KMS-11 (cell line): ENCODE data around the gene ELMO1.

Experiments
- H2AFZ ChIP-seq: fragments of 200-600 bp; sonication (generic); 2 replicates; pipeline ENCODE4 v1.6.1; 2016; ENCODE audit warnings: antibody characterized with exemption, mixed run types, low read depth
- H3K27ac ChIP-seq: fragments of 200-600 bp; sonication (generic); 2 replicates; pipeline ENCODE4 v1.6.1; 2016; ENCODE audit warnings: mild to moderate bottlenecking, mixed run types
- H3K27me3 ChIP-seq: fragments of 200-600 bp; sonication (generic); 2 replicates; pipeline ENCODE4 v1.6.1; 2017; ENCODE audit warnings: mild to moderate bottlenecking, low read depth, mixed run types, moderate library complexity; ENCODE audit not compliant: insufficient read depth
- H3K36me3 ChIP-seq: fragments of 200-600 bp; sonication (generic); 2 replicates; pipeline ENCODE4 v1.6.1; 2017; ENCODE audit warnings: mild to moderate bottlenecking, mixed run types; ENCODE audit not compliant: insufficient read depth
- H3K4me1 ChIP-seq: fragments of 200-600 bp; sonication (generic); 2 replicates; pipeline ENCODE4 v1.6.1; 2016; ENCODE audit warnings: mild to moderate bottlenecking, low read depth, mixed run types; ENCODE audit not compliant: poor library complexity, severe bottlenecking
- H3K4me2 ChIP-seq: fragments of 200-600 bp; sonication (generic); 2 replicates; pipeline ENCODE4 v1.7.0; 2016; ENCODE audit warnings: mild to moderate bottlenecking, mixed run types
- H3K4me3 ChIP-seq: fragments of 200-600 bp; sonication (generic); IDR thresholded peaks from 2 replicates; pipeline ENCODE4 v1.6.1; 2017; ENCODE audit warnings: low read depth, low read length, mixed read lengths; ENCODE audit not compliant: insufficient read depth
- H3K79me2 ChIP-seq: fragments of 200-600 bp; sonication (generic); 2 replicates; pipeline ENCODE4 v1.6.1; 2016; ENCODE audit warnings: low read depth, mixed run types; ENCODE audit not compliant: insufficient read depth
- H3K9ac ChIP-seq: fragments of 200-600 bp; sonication (generic); 2 replicates; pipeline ENCODE4 v1.6.1; 2016; ENCODE audit warnings: mild to moderate bottlenecking, mixed run types
- H4K20me1 ChIP-seq: fragments of 200-600 bp; sonication (generic); 2 replicates; pipeline ENCODE4 v1.6.1; 2016; ENCODE audit warnings: mild to moderate bottlenecking, mixed run types; ENCODE audit not compliant: insufficient read depth
- CTCF ChIP-seq: fragments of 200-600 bp; sonication (generic); conservative IDR thresholded peaks from 2 replicates; pipeline ENCODE4 v1.6.1; 2017; ENCODE audit warnings: low read depth, mild to moderate bottlenecking, antibody characterized with exemption, low read length, moderate library complexity, mixed read lengths

The ELMO1 gene

GRCh38 chr7:37150856-37151255, 297.8 kb downstream of the ELMO1 start:
- no peak overlapping the region for H3K9ac ChIP-seq
- no peak overlapping the region for H2AFZ ChIP-seq
- H3K27me3 ChIP-seq = no peaks in the 10 kb centered on the region
- no peaks in the 10 kb centered on the region for H4K20me1 ChIP-seq
- H3K27ac ChIP-seq = no peak overlapping the region
- H3K4me1 ChIP-seq = no peaks in the 10 kb centered on the region
- TF ChIP-seq CTCF = no peak
- no peaks in the 10 kb centered on the region for H3K36me3 ChIP-seq
- H3K4me2 ChIP-seq = no peak overlapping the region
- H3K79me2 ChIP-seq = no peaks in the 10 kb centered on the region
- H3K4me3 ChIP-seq = no peak overlapping the region

- Histone ChIP-seq H3K4me1 (no peaks in the 10 kb centered on the region), H3K27ac (no peak overlapping the region), H3K27me3 (no peaks in the 10 kb centered on the region), H3K4me2 (no peak overlapping the region), H2AFZ (no peak overlapping the region), H3K36me3 (no peaks in the 10 kb centered on the region), H3K4me3 (no peak overlapping the region), H3K9ac (no peak overlapping the region), H4K20me1 (no peaks in the 10 kb centered on the region), H3K79me2 (no peaks in the 10 kb centered on the region)
- TF ChIP-seq CTCF = no peak
These were observed 298.5 kb downstream of the ELMO1 start for GRCh38 chr7:37150180-37150579.

GRCh38 chr7:37149773-37150124, 298.9 kb downstream of the ELMO1 start:
- H3K27ac ChIP-seq = no peak overlapping the region
- no peaks in the 10 kb centered on the region for H3K4me1 ChIP-seq
- no peaks in the 10 kb centered on the region for H3K27me3 ChIP-seq
- H3K4me3 ChIP-seq = no peak overlapping the region
- H2AFZ ChIP-seq = no peak overlapping the region
- no peaks in the 10 kb centered on the region for H4K20me1 ChIP-seq
- no peak for TF ChIP-seq CTCF
- H3K9ac ChIP-seq = no peak overlapping the region
- H3K36me3 ChIP-seq = no peaks in the 10 kb centered on the region
- H3K4me2 ChIP-seq = no peak overlapping the region
- no peaks in the 10 kb centered on the region for H3K79me2 ChIP-seq

GRCh38 chr7:37149051-37149772, 299.5 kb downstream of the ELMO1 start:
- H3K27ac ChIP-seq = no peak overlapping the region
- no peaks in the 10 kb centered on the region for H4K20me1 ChIP-seq
- no peaks in the 10 kb centered on the region for H3K36me3 ChIP-seq
- no peaks in the 10 kb centered on the region for H3K4me1 ChIP-seq
- no peak overlapping the region for H2AFZ ChIP-seq
- no peaks in the 10 kb centered on the region for H3K79me2 ChIP-seq
- H3K27me3 ChIP-seq = no peaks in the 10 kb centered on the region
- H3K9ac ChIP-seq = no peak overlapping the region
- no peak for TF ChIP-seq CTCF
- no peak overlapping the region for H3K4me3 ChIP-seq
- no peak overlapping the region for H3K4me2 ChIP-seq
